Upper lobe of right lung (tissue), 1 donor: ENCODE results near the gene ZNF236. TPM values are rescaled to one million over a fixed set of nuclear protein-coding genes. Genes with fewer than 3 reads are reported as not detected.

Experiments used
- ATAC-seq: fragments of 200-7000 bp; cut with Tn5 transposase; one replicate; pipeline ENCODE4 v1.9.1; 2020; ENCODE audit warnings: mild to moderate bottlenecking, moderate library complexity
- DNase-seq: peaks from one replicate; pipeline ENCODE4 v3.0.0-alpha.2; 2020
- H3K27ac ChIP-seq: fragments of 200-600 bp; one replicate; pipeline ENCODE4 v1.8.0; 2022
- H3K27me3 ChIP-seq: fragments of 200-600 bp; one replicate; pipeline ENCODE4 v1.8.0; 2022; ENCODE audit warnings: mild to moderate bottlenecking
- H3K36me3 ChIP-seq: fragments of 200-600 bp; one replicate; pipeline ENCODE4 v1.8.0; 2022
- H3K4me1 ChIP-seq: fragments of 200-600 bp; one replicate; pipeline ENCODE4 v1.8.0; 2022
- H3K4me3 ChIP-seq: fragments of 200-600 bp; one replicate; pipeline ENCODE4 v1.8.0; 2022; ENCODE audit warnings: mild to moderate bottlenecking
- H3K9me3 ChIP-seq: fragments of 200-600 bp; one replicate; pipeline ENCODE4 v1.8.0; 2022
- intact Hi-C: fragments of 100-400 bp; cut with DNase I; formaldehyde crosslinking; loops from one replicate; pipeline ENCODE4 v1.11.0; 2022
- total RNA-seq: library from RNA; stranded (reverse); fragmentation: NEBNext Ultra II Directional; extraction: Animal tissue kit (Norgen Biotek cat#: 25700); gene quantifications from one replicate; pipeline ENCODE4 v1.2.1, GENCODE V29; 2021
- TF ChIP-seq, protein P1 (sequence below): fragments of 200-600 bp; IDR thresholded peaks from one replicate; pipeline ENCODE4 v1.8.0; 2022; ENCODE audit warnings: antibody characterized with exemption
- donor health status: DM: no; HTN: yes; CAD: no; lungs with severe emphysema.

ZNF236 gene
- total RNA-seq, 1 donor from 2014 or later: 14.9 TPM

DNA sequence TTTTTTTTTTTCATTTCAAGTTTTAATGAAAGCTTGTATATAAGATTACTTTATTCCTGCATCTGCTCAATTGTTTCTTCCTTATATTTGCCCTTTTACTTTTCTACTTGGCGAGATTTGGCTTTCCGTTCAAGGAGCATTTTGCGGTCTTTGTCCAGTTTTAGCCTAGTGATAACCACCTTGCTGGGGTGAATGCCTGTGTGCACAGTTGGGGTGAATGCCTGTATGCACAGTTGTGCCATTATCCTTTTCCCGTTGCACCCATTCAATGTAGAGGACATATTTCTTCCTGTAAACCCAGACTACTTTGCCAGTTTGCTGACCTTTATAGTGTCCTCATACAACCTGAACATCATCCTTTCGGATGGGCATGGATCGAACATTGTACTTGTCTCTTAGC is 12.0 kb downstream of the ZNF236 start:
- no peak for DNase-seq
- Histone ChIP-seq H3K4me3 (no peak overlapping the region), H3K27ac (no peak overlapping the region), H3K36me3 (no peaks in the 10 kb centered on the region), H3K4me1 (no peaks in the 10 kb centered on the region), H3K27me3 (no peaks in the 10 kb centered on the region), H3K9me3 (no peaks in the 10 kb centered on the region)
- intact Hi-C loops: no loop called here
- ATAC-seq: no peak
- TF ChIP-seq, protein P1, sequence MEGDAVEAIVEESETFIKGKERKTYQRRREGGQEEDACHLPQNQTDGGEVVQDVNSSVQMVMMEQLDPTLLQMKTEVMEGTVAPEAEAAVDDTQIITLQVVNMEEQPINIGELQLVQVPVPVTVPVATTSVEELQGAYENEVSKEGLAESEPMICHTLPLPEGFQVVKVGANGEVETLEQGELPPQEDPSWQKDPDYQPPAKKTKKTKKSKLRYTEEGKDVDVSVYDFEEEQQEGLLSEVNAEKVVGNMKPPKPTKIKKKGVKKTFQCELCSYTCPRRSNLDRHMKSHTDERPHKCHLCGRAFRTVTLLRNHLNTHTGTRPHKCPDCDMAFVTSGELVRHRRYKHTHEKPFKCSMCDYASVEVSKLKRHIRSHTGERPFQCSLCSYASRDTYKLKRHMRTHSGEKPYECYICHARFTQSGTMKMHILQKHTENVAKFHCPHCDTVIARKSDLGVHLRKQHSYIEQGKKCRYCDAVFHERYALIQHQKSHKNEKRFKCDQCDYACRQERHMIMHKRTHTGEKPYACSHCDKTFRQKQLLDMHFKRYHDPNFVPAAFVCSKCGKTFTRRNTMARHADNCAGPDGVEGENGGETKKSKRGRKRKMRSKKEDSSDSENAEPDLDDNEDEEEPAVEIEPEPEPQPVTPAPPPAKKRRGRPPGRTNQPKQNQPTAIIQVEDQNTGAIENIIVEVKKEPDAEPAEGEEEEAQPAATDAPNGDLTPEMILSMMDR: no peak

DNA sequence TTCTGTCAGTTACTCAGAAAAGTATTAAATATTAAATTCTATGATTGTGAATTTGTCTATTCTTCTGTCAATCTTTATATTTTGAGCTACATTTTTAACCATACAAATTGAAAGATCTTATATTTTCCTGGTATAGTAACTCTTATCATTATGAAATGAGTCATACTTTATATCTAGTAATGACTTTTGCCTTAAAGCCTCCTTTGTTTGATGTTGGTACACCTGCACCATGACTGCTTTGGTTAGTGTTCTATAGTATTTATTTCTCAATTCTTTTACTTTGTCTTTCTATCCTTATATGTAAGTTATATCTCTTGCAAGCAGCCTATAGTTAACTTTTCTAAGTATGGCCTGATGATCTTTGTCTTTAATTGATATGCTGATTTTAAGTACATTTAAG is 13.0 kb downstream of the ZNF236 start:
- ATAC-seq: no peak
- Histone ChIP-seq H3K27ac (no peak overlapping the region), H3K4me1 (no peaks in the 10 kb centered on the region)

DNA sequence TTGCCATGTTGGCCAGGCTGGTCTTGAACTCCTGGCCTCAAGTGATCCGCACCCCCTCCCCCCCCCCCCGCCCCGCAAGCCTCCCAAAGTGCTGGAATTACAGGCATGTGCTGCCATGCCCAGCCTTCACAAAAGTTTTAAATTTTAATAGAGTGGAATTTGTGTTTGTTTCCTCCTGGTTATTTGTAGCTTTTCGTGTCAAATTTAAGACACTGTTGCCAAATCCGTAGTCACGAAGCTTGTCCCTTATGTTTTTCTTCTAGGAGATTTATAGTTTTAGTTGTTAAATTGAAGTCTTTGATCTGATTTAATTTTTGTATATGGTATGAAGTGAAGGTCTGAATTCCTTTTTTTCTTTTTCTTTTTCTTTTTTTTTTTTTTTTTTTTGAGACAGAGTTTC is 14.7 kb downstream of the ZNF236 start:
- H3K4me1 ChIP-seq: no peaks in the 10 kb centered on the region
- no peak overlapping the region for H3K4me3 ChIP-seq
- H3K9me3 ChIP-seq: no peaks in the 10 kb centered on the region
- H3K36me3 ChIP-seq: no peaks in the 10 kb centered on the region
- TF ChIP-seq, protein P1: no peak
- intact Hi-C loops: no loop called here
- ATAC-seq (no peak), DNase-seq (no peak)
- no peak overlapping the region for H3K27ac ChIP-seq
- no peaks in the 10 kb centered on the region for H3K27me3 ChIP-seq

More for the DNA sequence above, 13.0 kb downstream of the ZNF236 start:
- Histone ChIP-seq H3K27me3 (no peaks in the 10 kb centered on the region), H3K36me3 (no peaks in the 10 kb centered on the region), H3K4me3 (no peak overlapping the region), H3K9me3 (no peaks in the 10 kb centered on the region)
- TF ChIP-seq, protein P1: no peak
- intact Hi-C loops: no loop called here
- DNase-seq: no peak

DNA sequence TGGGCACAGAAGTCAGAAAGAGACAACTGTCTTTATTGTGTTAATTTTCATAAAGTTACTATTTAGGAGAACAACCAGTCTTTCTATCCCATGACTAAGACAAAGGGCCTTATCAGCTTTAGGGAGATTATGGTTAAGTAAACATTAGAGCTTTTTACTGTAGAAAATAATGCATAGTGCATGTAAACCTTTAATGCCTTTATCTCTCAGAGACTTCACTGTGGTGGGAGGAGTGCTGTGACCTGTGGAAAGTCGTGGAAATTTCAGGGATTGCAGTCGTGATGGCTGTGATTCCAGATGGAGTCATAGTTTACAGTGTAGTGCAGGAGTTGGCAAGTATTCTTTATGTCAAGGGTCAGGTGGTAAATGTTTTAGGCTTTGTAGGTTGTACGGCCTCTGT is 15.8 kb downstream of the ZNF236 start:
- Histone ChIP-seq H3K4me1 (no peaks in the 10 kb centered on the region), H3K27me3 (no peaks in the 10 kb centered on the region), H3K4me3 (no peak overlapping the region), H3K9me3 (no peaks in the 10 kb centered on the region), H3K27ac (no peak overlapping the region), H3K36me3 (no peaks in the 10 kb centered on the region)
- ATAC-seq (no peak), DNase-seq (no peak)
- TF ChIP-seq, protein P1: no peak
- intact Hi-C loops: no loop called here

DNA sequence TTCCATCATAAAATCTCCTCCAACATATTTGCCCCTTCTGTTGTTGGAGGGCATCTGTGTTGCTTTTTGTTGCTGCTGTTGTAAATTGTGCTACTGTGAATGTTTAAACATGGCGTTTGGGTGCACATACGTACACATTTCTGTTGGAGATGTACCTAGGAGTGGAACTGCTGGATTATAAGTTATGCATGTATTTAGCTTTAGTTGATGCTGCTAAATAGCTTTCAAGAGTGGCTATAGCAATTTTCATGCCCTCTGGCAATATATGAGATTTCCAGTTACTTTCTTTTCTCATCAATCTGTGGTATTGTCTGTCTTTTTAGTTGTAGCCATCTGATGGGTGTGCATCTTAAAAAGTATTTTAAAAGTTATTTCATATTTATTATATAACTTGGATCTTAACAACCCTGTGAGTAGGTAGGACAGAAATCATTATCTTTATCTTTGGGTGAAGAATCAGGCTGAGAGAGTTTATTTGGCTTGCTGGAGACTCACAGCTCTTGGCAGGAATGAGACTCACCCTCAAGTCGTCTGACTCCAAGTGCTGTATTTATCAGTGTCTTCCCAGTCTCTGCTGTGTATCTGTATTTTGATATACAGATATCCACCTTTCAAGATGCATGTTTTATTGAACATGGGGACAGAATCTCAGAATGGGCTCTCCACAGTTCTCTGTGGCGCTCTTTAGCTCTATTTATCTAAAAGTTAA is 16.9 kb downstream of the ZNF236 start:
- ATAC-seq: no peak
- no peaks in the 10 kb centered on the region for H3K4me1 ChIP-seq
- no peak overlapping the region for H3K4me3 ChIP-seq
- intact Hi-C loops: no loop called here
- H3K36me3 ChIP-seq: no peaks in the 10 kb centered on the region
- H3K27me3 ChIP-seq: no peaks in the 10 kb centered on the region
- no peak for DNase-seq
- H3K27ac ChIP-seq: no peak overlapping the region
- TF ChIP-seq, protein P1: no peak
- H3K9me3 ChIP-seq: no peaks in the 10 kb centered on the region
